Measurements from ENCODE around the gene BANP.
"Not testable (repeated sequence)": the region's sequence is repeated elsewhere in the genome, so short reads cannot be mapped to it uniquely, and the experiment has no call there.

BANP gene

DNA sequence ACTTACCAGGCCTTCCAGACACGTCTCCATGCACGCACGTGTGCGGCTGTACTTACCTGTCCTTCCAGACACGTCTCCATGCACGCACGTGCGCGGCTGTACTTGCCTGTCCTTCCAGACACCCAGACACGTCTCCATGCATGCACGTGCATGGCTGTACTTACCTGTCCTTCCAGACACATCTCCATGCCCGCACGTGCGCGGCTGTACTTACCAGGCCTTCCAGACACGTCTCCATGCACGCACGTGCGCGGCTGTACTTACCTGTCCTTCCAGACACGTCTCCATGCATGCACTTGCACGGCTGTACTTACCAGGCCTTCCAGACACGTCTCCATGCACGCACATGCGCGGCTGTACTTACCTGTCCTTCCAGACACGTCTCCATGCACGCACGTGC is 47.8 kb downstream of the BANP start:
- H3K4me1 ChIP-seq (ENCODE audit: insufficient read depth, low read length); H3K9ac ChIP-seq (ENCODE audit: low read depth, low read length); H3K36me3 ChIP-seq (ENCODE audit: insufficient read depth, low read length); H3K9me3 ChIP-seq (ENCODE audit: control insufficient read depth, insufficient read depth, low read length): not testable (repeated sequence)

DNA sequence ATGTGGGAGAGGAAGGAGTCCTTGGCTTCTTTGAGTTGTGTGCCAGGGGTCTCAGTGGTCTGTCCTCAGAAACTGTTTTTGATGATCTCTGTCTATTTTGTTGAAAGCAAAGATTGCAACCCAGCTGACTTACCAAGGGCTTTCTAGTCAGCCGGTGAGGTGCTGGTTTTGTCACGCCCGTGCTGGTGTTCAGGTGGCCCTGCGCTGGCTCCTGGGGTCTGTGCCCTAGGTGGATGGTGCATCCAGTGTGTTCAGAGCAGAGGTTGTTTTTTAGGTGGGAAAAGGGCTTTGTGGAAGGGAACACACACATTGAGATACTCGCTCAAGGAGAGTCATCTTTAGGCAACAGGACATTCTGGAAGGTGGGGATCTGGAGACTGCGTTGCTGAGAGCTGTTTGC is 51.0 kb downstream of the BANP start:
- Histone ChIP-seq H3K9ac (ENCODE audit: low read depth, low read length) (no peak overlapping the region), H3K36me3 (ENCODE audit: insufficient read depth, low read length) (no peaks in the 10 kb centered on the region; the same call in 1 of the 2 replicates), H3K9me3 (ENCODE audit: control insufficient read depth, insufficient read depth, low read length) (no peaks in the 10 kb centered on the region), H3K4me1 (ENCODE audit: insufficient read depth, low read length) (no peaks in the 10 kb centered on the region)

DNA sequence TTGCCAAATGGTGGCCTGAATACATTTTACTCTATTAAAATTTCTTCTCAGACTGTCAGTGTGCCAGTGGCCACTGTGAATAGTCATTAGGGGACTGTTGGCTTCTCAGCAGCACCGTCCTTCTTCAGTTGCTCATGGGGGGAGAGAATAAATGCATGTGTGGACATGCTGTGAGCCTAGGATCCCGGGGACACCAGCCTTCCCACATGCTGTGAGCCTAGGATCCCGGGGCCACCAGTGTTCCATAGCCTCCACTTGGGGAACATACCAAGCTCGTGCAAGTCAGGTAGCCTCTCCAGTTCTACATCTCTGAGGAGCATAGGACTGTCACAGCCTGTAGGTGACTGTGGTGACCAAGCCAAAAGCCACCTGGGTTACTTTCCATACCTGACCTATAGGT is 51.5 kb downstream of the BANP start:
- Histone ChIP-seq H3K4me1 (ENCODE audit: insufficient read depth, low read length) (no peaks in the 10 kb centered on the region), H3K9ac (ENCODE audit: low read depth, low read length) (no peak overlapping the region), H3K9me3 (ENCODE audit: control insufficient read depth, insufficient read depth, low read length) (no peaks in the 10 kb centered on the region), H3K36me3 (ENCODE audit: insufficient read depth, low read length) (peaks cover 4% of the 10 kb centered on the region)

DNA sequence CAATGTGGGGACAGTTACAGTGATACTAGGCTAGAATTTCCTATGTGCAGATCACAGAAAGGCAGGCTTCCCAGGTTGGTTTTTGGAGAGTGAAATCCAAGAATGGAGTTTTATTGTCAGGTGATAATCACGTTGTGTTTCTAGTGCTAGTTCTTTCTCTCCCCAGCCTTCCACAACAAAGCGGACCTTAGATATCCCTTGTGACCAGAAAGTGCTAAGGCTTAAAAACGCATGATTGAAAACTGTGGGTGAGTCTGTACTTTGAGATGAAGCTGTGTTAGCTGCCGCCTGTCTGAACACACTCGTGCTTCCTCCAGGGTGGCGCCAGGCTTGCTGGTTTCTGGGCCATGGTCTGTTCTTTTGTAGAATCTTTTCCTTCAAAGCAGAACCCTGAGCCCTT is 52.1 kb downstream of the BANP start:
- Histone ChIP-seq H3K4me1 (ENCODE audit: insufficient read depth, low read length) (no peaks in the 10 kb centered on the region), H3K36me3 (ENCODE audit: insufficient read depth, low read length) (peaks cover 9% of the 10 kb centered on the region), H3K9ac (ENCODE audit: low read depth, low read length) (no peak overlapping the region), H3K9me3 (ENCODE audit: control insufficient read depth, insufficient read depth, low read length) (no peaks in the 10 kb centered on the region)

DNA sequence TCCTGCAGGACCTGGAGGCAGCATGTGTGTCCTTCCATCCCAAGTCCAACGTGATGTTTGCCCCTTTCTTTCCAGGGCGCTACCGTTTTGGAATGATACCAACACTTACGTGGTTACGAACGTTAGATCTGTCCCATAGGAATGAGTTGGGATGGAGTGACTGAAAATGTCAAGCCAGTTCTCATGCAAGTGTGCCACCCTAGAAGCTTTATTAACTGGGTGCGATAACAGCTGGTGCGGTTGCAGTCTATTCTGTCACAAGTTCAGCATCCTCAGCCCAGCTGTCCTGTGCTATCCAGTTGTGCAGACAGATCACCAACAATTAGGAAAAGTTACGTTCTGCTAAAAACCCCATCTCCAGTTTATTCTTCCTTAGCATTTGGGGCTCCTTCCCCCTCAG is 52.5 kb downstream of the BANP start:
- no peaks in the 10 kb centered on the region for H3K4me1 ChIP-seq (ENCODE audit: insufficient read depth, low read length)
- peaks cover 9% of the 10 kb centered on the region for H3K36me3 ChIP-seq (ENCODE audit: insufficient read depth, low read length)
- H3K9ac ChIP-seq (ENCODE audit: low read depth, low read length): no peak overlapping the region
- no peaks in the 10 kb centered on the region; the same call in 1 of the 2 replicates for H3K9me3 ChIP-seq (ENCODE audit: control insufficient read depth, insufficient read depth, low read length)

DNA sequence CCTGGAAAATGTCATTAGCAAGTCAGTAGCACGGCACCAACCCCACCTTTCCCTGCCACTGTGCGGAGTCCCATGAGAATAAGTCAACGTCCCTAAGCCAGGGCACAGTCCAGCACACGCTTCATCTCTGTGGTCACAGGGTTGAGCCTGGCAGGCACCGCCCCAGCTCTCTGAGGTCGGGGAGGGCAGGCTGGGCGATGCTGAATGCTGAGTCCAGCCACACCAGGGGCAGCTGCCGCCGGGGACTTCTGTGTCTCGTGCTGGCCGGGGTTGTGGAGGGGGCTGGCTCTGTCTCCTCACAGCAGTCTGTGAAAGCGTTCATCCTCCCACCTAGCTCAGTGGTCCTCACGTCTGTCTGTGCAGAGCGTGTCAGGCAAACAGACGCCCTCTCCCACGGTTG is 53.2 kb downstream of the BANP start:
- Histone ChIP-seq H3K9me3 (ENCODE audit: control insufficient read depth, insufficient read depth, low read length) (no peaks in the 10 kb centered on the region; the same call in 1 of the 2 replicates), H3K36me3 (ENCODE audit: insufficient read depth, low read length) (peaks cover 9% of the 10 kb centered on the region), H3K9ac (ENCODE audit: low read depth, low read length) (no peak overlapping the region), H3K4me1 (ENCODE audit: insufficient read depth, low read length) (no peaks in the 10 kb centered on the region)

DNA sequence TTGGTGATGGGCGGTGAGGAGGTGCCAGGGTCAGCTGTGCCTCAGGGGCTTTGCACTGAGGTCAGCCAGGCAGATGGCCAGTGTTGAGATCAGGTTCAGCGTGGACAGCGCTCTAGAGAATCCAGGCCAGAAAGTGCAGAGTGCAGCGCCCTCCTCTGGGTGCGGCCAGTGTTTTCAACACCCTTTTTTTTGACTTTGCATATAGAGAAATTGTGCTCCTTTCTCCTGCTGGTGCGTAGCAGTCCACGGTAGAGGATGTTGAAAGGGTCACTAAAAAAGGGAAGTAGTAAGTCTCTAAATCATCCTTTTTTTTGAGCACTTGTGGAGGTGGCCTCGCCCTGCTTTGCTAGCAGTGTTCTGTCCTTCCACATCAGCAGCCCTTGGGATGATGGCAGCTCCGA is 53.9 kb downstream of the BANP start:
- H3K4me1 ChIP-seq (ENCODE audit: insufficient read depth, low read length): peaks cover 4% of the 10 kb centered on the region; the same call in 1 of the 2 replicates
- H3K36me3 ChIP-seq (ENCODE audit: insufficient read depth, low read length): peaks cover 12% of the 10 kb centered on the region
- no peak overlapping the region for H3K9ac ChIP-seq (ENCODE audit: low read depth, low read length)
- H3K9me3 ChIP-seq (ENCODE audit: control insufficient read depth, insufficient read depth, low read length): no peaks in the 10 kb centered on the region; the same call in 1 of the 2 replicates

DNA sequence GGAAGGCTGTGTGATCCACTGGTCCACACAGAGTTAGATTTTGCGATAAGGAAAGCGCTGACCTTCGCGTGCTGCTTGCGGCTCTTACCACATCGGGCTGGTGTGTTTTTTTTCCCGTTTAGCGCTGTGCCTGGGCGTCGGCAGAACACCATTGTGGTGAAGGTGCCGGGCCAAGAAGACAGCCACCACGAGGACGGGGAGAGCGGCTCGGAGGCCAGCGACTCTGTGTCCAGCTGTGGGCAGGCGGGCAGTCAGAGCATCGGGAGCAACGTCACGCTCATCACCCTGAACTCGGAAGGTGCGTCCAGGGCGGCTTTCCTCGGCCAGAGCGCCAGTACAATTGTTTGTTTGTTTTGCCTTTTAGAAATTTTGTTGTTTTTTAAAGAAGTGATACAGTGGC is 54.7 kb downstream of the BANP start:
- Histone ChIP-seq H3K9ac (ENCODE audit: low read depth, low read length) (no peak overlapping the region), H3K36me3 (ENCODE audit: insufficient read depth, low read length) (peaks cover 17% of the 10 kb centered on the region), H3K4me1 (ENCODE audit: insufficient read depth, low read length) (peaks cover 10% of the 10 kb centered on the region; the same call in 1 of the 2 replicates), H3K9me3 (ENCODE audit: control insufficient read depth, insufficient read depth, low read length) (no peaks in the 10 kb centered on the region; the same call in 1 of the 2 replicates)

DNA sequence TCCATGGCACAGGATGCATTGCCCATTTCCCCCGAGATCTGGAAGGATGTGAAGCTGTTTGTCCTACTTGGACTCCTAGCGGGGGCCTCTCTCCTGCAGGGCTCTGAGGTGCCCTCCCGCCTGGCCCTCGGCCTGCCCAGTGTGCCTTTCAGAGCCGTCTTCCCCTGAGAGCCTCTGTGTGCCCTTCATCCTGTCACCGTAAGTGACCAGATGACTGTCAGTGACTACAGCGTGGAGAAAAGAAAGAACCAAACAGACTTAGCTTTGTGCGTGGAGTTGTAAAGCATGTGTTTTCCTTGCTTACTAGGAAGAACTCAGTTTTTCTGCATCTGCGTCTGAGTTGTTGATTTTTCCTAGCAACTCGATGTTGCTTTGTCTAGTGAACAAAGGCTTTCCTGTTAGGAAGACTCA is 56.1 kb downstream of the BANP start:
- no peak overlapping the region for H3K9ac ChIP-seq (ENCODE audit: low read depth, low read length)
- peaks cover 10% of the 10 kb centered on the region; the same call in 1 of the 2 replicates for H3K4me1 ChIP-seq (ENCODE audit: insufficient read depth, low read length)
- peaks cover 17% of the 10 kb centered on the region for H3K36me3 ChIP-seq (ENCODE audit: insufficient read depth, low read length)
- H3K9me3 ChIP-seq (ENCODE audit: control insufficient read depth, insufficient read depth, low read length): no peaks in the 10 kb centered on the region; the same call in 1 of the 2 replicates

DNA sequence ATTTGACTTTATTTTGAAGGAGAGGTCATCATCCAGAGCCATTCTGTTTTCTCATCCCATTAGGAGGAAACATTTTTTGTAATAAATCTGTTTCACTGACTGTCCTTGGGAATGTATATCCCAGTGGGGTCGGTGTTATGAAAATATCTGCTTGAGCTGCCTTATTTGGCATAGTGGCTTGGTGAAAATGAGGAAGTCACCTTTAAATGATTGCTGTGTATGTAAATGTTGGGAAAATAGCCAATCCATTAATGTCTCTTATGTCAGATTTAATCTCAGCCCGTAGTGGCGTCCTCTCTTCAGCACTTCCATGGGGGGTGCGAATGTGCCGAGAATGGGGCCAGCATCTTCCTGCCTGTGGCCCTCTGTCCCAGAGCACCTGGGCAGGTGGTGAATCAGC is 57.6 kb downstream of the BANP start:
- peaks cover 17% of the 10 kb centered on the region for H3K36me3 ChIP-seq (ENCODE audit: insufficient read depth, low read length)
- H3K9ac ChIP-seq (ENCODE audit: low read depth, low read length): no peak overlapping the region
- no peaks in the 10 kb centered on the region; the same call in 1 of the 2 replicates for H3K9me3 ChIP-seq (ENCODE audit: control insufficient read depth, insufficient read depth, low read length)
- peaks cover 10% of the 10 kb centered on the region; the same call in 1 of the 2 replicates for H3K4me1 ChIP-seq (ENCODE audit: insufficient read depth, low read length)

DNA sequence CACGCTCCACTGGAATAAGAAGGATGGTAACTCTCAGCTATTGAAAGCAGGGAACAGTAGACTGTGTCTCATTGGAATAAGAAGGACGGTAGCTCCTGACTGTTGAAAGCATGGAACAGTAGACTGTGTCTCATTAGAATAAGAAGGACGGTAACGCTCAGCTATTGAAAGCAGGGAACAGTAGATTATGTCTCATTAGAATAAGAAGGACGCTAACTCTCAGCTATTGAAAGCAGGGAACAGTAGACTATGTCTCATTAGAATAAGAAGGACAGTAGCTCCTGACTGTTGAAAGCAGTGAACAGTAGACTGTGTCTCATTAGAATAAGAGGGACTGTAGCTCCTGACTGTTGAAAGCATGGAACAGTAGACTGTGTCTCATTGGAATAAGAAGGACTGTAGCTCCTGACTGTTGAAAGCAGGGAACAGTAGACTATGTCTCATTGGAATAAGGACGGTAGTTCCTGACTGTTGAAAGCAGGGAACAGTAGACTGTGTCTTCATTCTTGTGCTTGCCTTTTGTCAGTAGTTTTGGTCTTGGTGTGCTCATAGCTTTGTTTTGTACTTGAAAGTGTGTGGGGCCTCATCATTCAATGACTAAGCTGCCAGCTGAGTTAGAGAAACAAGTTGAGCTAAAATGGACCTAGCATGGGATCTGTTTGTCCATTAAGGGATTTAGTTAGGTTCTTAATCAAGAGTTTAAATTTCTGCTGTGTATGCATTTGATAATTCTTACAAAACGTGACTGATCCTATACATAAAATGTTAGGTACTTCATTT is 58.5 kb downstream of the BANP start:
- Histone ChIP-seq H3K4me1 (ENCODE audit: insufficient read depth, low read length) (peaks cover 10% of the 10 kb centered on the region; the same call in 1 of the 2 replicates), H3K9me3 (ENCODE audit: control insufficient read depth, insufficient read depth, low read length) (no peaks in the 10 kb centered on the region; the same call in 1 of the 2 replicates), H3K36me3 (ENCODE audit: insufficient read depth, low read length) (peaks cover 17% of the 10 kb centered on the region), H3K9ac (ENCODE audit: low read depth, low read length) (no peak overlapping the region)

DNA sequence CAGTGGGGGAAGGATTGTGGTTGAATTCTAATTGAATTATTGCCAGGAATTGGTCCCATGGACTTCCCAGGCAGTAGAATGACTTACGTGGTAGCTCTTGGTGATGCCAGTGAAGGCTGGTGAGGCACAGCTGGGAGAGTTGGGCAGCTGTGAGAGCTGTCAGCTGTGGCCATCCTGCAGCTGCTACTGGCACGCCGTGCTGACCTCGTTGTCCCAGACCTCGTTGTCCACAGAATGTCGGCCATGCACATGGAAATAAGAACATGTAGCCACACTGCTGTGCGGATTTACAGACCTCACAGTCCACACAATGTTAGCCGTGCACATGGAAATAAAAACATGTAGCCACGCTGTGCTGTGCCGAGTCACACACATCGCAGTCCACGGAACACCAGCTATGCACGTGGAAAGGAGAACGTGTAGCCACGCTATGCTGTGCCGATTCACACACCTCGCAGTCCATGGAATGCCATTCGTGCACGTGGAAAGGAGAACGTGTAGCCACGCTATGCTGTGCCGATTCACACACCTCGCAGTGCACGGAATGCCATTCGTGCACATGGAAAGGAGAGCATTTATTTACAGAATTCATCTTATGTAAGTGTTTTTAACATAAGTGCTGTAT is 59.2 kb downstream of the BANP start:
- H3K9me3 ChIP-seq (ENCODE audit: control insufficient read depth, insufficient read depth, low read length): no peaks in the 10 kb centered on the region; the same call in 1 of the 2 replicates
- peaks cover 10% of the 10 kb centered on the region; the same call in 1 of the 2 replicates for H3K4me1 ChIP-seq (ENCODE audit: insufficient read depth, low read length)
- no peak overlapping the region for H3K9ac ChIP-seq (ENCODE audit: low read depth, low read length)
- peaks cover 17% of the 10 kb centered on the region for H3K36me3 ChIP-seq (ENCODE audit: insufficient read depth, low read length)

DNA sequence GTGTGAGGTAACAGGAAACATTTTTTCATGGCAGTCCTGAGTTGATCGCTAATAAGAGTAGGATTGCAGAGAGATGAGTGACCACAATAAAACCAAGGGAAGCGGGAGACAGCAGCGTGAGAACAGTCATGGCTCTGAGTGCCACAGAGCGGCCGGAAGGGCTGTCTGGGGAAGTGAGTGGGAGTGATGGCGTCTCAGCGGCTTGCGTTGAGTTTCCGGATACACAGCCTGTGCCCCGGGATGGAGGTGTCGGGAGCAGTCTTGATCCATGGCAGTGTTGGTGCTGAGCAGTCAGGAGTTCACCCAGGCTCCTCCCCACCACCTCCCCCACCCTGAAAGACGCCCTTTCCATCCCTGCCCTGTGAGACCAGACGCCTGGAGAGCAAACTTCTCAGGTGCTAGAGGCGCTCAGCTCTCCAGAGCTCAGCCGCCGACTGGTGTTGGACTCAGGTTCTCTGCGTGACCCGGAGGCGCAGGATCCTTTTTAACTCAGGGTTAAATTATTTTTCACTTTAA is 59.8 kb downstream of the BANP start:
- Histone ChIP-seq H3K4me1 (ENCODE audit: insufficient read depth, low read length) (peaks cover 10% of the 10 kb centered on the region; the same call in 1 of the 2 replicates), H3K9me3 (ENCODE audit: control insufficient read depth, insufficient read depth, low read length) (no peaks in the 10 kb centered on the region; the same call in 1 of the 2 replicates), H3K9ac (ENCODE audit: low read depth, low read length) (no peak overlapping the region), H3K36me3 (ENCODE audit: insufficient read depth, low read length) (peaks cover 17% of the 10 kb centered on the region)

DNA sequence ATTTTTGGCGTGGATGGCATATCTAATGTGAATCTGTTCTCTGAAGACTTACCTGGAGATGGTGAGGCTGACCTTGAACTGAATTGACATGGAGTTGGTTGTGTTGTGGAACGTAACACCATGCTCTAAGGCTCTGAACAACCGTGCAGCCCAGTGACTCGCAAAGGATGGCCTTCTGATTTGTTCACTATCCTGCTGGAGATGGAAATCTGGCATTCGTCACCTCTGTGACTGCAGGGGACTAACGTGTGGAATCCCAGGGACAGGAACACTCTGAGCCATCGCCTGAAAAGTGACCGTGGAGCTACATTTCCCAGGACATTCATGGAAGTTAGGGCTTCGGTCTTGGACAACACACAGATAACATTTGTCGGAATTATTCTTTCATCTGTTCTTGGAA is 61.1 kb downstream of the BANP start:
- Histone ChIP-seq H3K9ac (ENCODE audit: low read depth, low read length) (no peak overlapping the region), H3K36me3 (ENCODE audit: insufficient read depth, low read length) (peaks cover 16% of the 10 kb centered on the region), H3K4me1 (ENCODE audit: insufficient read depth, low read length) (peaks cover 10% of the 10 kb centered on the region; the same call in 1 of the 2 replicates), H3K9me3 (ENCODE audit: control insufficient read depth, insufficient read depth, low read length) (no peaks in the 10 kb centered on the region; the same call in 1 of the 2 replicates)
